HepG2 (cell line): ENCODE results near the gene NME8. TPM values are rescaled to one million over a fixed set of nuclear protein-coding genes. Genes with fewer than 3 reads are reported as not detected.

Source experiments
- FOXK2 ChIP-seq: fragments of 450-650 bp; IDR thresholded peaks from 2 replicates; pipeline ENCODE4 v1.6.1; 2016
- HNF4A ChIP-seq: sonication (generic); formaldehyde crosslinking; IDR thresholded peaks from 2 replicates; pipeline ENCODE4 v1.4.0; 2020; ENCODE audit warnings: missing genetic modification reagents
- HOXA7 ChIP-seq: sonication (generic); formaldehyde crosslinking; IDR thresholded peaks from 2 replicates; pipeline ENCODE4 v1.8.1; 2022; ENCODE audit warnings: mild to moderate bottlenecking, missing genetic modification reagents, moderate library complexity
- KMT2A ChIP-seq: sonication (generic); formaldehyde crosslinking; IDR thresholded peaks from 2 replicates; pipeline ENCODE4 v1.4.0; 2020; ENCODE audit warnings: missing genetic modification reagents
- NFKB2 ChIP-seq: sonication (generic); formaldehyde crosslinking; IDR thresholded peaks from 2 replicates; pipeline ENCODE4 v1.4.0; 2020; ENCODE audit warnings: missing genetic modification reagents, borderline replicate concordance
- NFRKB ChIP-seq: fragments of 450-650 bp; IDR thresholded peaks from 2 replicates; pipeline ENCODE4 v1.6.1; 2017
- NR2F6 ChIP-seq, 2 experiments: IDR thresholded peaks; 2 replicates each; pipeline ENCODE4 v1.6.1; 2016; ENCODE audit warnings: antibody characterized with exemption in 1 of 2, mild to moderate bottlenecking in 1 of 2
- PAF1 ChIP-seq: IDR thresholded peaks from 2 replicates; pipeline ENCODE4 v1.6.1; 2016; ENCODE audit warnings: missing genetic modification reagents, missing compliant biosample characterization
- PCBP2 ChIP-seq: fragments of 200-400 bp; formaldehyde crosslinking; optimal IDR thresholded peaks from 2 replicates; pipeline ENCODE3; 2018; ENCODE audit warnings: low read length, low read depth; ENCODE audit not compliant: poor library complexity, severe bottlenecking
- SALL2 ChIP-seq: sonication (generic); formaldehyde crosslinking; IDR thresholded peaks from 2 replicates; pipeline ENCODE4 v1.8.1; 2023; ENCODE audit warnings: mild to moderate bottlenecking, missing genetic modification reagents, inconsistent platforms
- SOX5 ChIP-seq: IDR thresholded peaks from 2 replicates; pipeline ENCODE4 v1.6.1; 2016; ENCODE audit warnings: borderline replicate concordance
- SP2 ChIP-seq: sonication (generic); formaldehyde crosslinking; IDR thresholded peaks from 2 replicates; pipeline ENCODE4 v1.5.1; 2020; ENCODE audit warnings: mild to moderate bottlenecking, missing genetic modification reagents
- TBX3 ChIP-seq: fragments of 450-650 bp; IDR thresholded peaks from 2 replicates; pipeline ENCODE4 v1.6.1; 2017; ENCODE audit warnings: antibody characterized with exemption, mild to moderate bottlenecking, inconsistent platforms, borderline replicate concordance
- TCF7L2 ChIP-seq: IDR thresholded peaks from 2 replicates; pipeline ENCODE4 v1.6.1; 2011; ENCODE audit warnings: mild to moderate bottlenecking, low read depth, low read length, moderate library complexity
- TGIF2 ChIP-seq: IDR thresholded peaks from 2 replicates; pipeline ENCODE4 v1.6.1; 2016; ENCODE audit warnings: control low read depth, missing compliant biosample characterization
- WIZ ChIP-seq: sonication (generic); formaldehyde crosslinking; IDR thresholded peaks from 2 replicates; pipeline ENCODE4 v1.5.1; 2020; ENCODE audit warnings: mild to moderate bottlenecking, missing genetic modification reagents
- ZBTB20 ChIP-seq: sonication (generic); formaldehyde crosslinking; IDR thresholded peaks from 2 replicates; pipeline ENCODE4 v1.8.1; 2023; ENCODE audit warnings: missing genetic modification reagents, low read depth, mild to moderate bottlenecking, borderline replicate concordance
- ZNF337 ChIP-seq: sonication (generic); formaldehyde crosslinking; IDR thresholded peaks from 2 replicates; pipeline ENCODE4 v1.5.1; 2020; ENCODE audit warnings: missing genetic modification reagents, low read depth, mild to moderate bottlenecking, borderline replicate concordance
- ZNF614 ChIP-seq: IDR thresholded peaks from 2 replicates; pipeline ENCODE4 v1.6.1; 2018; ENCODE audit warnings: missing biosample characterization, missing genetic modification reagents, inconsistent platforms, borderline replicate concordance
- ZNF775 ChIP-seq: sonication (generic); formaldehyde crosslinking; IDR thresholded peaks from 2 replicates; pipeline ENCODE4 v1.4.0; 2020; ENCODE audit warnings: missing genetic modification reagents, mild to moderate bottlenecking, moderate library complexity, borderline replicate concordance
- ZSCAN29 ChIP-seq: sonication (generic); formaldehyde crosslinking; conservative IDR thresholded peaks from 2 replicates; pipeline ENCODE4 v1.4.0; 2020; ENCODE audit warnings: mild to moderate bottlenecking, missing genetic modification reagents
- polyA plus RNA-seq, 8 experiments: library from polyadenylated mRNA; depleted of rRNA in 3 of 8; stranded (reverse) in 7 of 8; unstranded in 1 of 8; fragments of >200 nt; fragmentation: Illumina TruSeq in 4 of 8; extraction: Trizol in 4 of 8; gene quantifications; 2 replicates each; pipeline versions ENCODE4 v1.2.1 to v1.2.3, GENCODE V29; 2011 to 2016; ENCODE audit warnings: low read depth in 4 of 8, missing spikeins in 1 of 8, mixed read lengths in 1 of 8; ENCODE audit not compliant: insufficient read depth in 1 of 8
- total RNA-seq, 5 experiments: library from RNA; depleted of rRNA; stranded (reverse); fragments of >200 nt; fragmentation: Illumina TruSeq; extraction: Trizol; gene quantifications; 2 replicates each; pipeline ENCODE4 v1.2.3, GENCODE V29; 2016; ENCODE audit warnings: low read depth in 1 of 5
- TF ChIP-seq, protein P1 (sequence below): sonication (generic); formaldehyde crosslinking; IDR thresholded peaks from 2 replicates; pipeline ENCODE4 v1.4.0; 2020; ENCODE audit warnings: missing genetic modification reagents
- TF ChIP-seq, protein P2 (sequence below): sonication (generic); formaldehyde crosslinking; IDR thresholded peaks from 2 replicates; pipeline ENCODE4 v1.5.1; 2020; ENCODE audit warnings: mild to moderate bottlenecking, missing genetic modification reagents, moderate library complexity
- TF ChIP-seq, protein P3 (sequence below): sonication (generic); formaldehyde crosslinking; IDR thresholded peaks from 2 replicates; pipeline ENCODE4 v1.4.0; 2020; ENCODE audit warnings: missing genetic modification reagents
- TF ChIP-seq, protein P4 (sequence below): IDR thresholded peaks from 2 replicates; pipeline ENCODE4 v1.6.1; 2016; ENCODE audit warnings: mild to moderate bottlenecking

Gene NME8
- total and polyA plus RNA-seq, 2 of the 13 experiments (the other 11 are each of a cell fraction or from before 2014, with no cell fraction given), result not detected

DNA sequence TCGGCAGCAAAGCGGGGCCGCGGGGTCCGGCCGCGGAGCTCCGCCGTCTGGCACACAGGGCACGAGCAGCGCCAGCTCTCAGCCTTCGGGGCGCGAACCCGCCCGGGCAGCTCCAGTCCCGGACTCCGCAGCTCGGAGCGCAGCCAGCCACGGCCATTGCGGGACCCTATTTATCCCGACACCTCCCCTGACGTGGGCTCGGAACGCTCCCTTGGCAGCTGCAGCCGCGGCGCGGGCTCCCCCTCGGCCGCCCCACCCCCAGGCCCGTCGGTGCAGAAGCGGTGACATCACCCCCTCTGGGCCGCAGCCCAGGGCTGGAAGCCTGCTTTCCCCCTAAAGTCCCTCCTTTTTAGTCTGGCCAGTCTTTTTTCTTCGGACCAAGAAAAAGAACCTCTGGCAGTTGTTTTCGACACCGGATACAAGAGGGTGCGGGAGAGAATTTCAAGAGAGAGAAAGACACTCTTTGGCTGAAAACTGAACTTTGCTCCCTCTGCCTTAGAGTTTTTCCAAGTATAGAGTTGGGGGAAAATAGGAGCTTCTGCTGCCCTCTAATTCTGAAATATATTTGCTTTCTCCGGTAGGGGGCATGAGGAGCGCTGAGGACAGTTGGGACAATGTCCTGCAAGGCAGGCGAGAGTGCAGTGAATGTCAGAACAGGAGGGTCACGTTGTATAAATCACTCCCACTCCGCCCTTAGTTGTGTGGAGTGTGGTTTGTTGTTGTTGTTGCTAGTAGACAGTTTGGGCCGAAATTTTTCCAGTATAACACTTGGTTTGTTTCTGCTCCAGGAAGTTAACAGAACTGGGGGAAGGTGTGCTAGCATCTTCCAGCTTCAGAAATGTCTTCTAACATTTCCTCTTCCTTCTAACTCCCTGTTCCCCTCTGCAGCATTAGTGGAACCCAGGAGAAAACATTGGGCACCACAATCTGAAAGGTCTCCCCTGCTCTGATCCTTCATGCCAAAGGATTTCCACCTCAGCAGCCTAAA is 68.6 kb downstream of the NME8 start, which contains the start of gene SFRP4 (continued):
- TF ChIP-seq NFKB2 (0 out of 2 replicates have a peak, but pooled peaks have one; percentile 14), ZNF775 (CRISPR knock-in tag) (no peak), NFRKB (no peak), ZSCAN29 (CRISPR knock-in tag) (no peak), ZBTB20 (no peak), WIZ (CRISPR knock-in tag) (no peak), SP2 (CRISPR knock-in tag) (no peak), HNF4A (CRISPR knock-in tag) (peak; percentile 60), NR2F6 (IDR thresholded peaks at IDR 0.05) (no peak), NR2F6 (CRISPR knock-in tag; IDR thresholded peaks at IDR 0.05) (no peak), PCBP2 (no peak), TCF7L2 (no peak), PAF1 (no peak), TGIF2 (no peak), FOXK2 (no peak), ZNF614 (CRISPR knock-in tag) (no peak), SALL2 (peak; percentile 67; the same call in 1 of the 2 replicates), SOX5 (CRISPR knock-in tag) (no peak), KMT2A (no peak), ZNF337 (CRISPR knock-in tag) (no peak), HOXA7 (CRISPR knock-in tag) (no peak), TBX3 (no peak)
- TF ChIP-seq, protein P1, sequence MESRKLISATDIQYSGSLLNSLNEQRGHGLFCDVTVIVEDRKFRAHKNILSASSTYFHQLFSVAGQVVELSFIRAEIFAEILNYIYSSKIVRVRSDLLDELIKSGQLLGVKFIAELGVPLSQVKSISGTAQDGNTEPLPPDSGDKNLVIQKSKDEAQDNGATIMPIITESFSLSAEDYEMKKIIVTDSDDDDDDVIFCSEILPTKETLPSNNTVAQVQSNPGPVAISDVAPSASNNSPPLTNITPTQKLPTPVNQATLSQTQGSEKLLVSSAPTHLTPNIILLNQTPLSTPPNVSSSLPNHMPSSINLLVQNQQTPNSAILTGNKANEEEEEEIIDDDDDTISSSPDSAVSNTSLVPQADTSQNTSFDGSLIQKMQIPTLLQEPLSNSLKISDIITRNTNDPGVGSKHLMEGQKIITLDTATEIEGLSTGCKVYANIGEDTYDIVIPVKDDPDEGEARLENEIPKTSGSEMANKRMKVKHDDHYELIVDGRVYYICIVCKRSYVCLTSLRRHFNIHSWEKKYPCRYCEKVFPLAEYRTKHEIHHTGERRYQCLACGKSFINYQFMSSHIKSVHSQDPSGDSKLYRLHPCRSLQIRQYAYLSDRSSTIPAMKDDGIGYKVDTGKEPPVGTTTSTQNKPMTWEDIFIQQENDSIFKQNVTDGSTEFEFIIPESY (CRISPR knock-in tag), result no peak
- TF ChIP-seq, protein P2, sequence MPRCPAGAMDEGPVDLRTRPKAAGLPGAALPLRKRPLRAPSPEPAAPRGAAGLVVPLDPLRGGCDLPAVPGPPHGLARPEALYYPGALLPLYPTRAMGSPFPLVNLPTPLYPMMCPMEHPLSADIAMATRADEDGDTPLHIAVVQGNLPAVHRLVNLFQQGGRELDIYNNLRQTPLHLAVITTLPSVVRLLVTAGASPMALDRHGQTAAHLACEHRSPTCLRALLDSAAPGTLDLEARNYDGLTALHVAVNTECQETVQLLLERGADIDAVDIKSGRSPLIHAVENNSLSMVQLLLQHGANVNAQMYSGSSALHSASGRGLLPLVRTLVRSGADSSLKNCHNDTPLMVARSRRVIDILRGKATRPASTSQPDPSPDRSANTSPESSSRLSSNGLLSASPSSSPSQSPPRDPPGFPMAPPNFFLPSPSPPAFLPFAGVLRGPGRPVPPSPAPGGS (CRISPR knock-in tag), result no peak
- TF ChIP-seq, protein P3, sequence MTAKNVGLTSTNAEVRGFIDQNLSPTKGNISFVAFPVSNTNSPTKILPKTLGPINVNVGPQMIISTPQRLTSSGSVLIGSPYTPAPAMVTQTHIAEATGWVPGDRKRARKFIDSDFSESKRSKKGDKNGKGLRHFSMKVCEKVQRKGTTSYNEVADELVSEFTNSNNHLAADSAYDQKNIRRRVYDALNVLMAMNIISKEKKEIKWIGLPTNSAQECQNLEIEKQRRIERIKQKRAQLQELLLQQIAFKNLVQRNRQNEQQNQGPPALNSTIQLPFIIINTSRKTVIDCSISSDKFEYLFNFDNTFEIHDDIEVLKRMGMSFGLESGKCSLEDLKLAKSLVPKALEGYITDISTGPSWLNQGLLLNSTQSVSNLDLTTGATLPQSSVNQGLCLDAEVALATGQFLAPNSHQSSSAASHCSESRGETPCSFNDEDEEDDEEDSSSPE (CRISPR knock-in tag), result no peak
- TF ChIP-seq, protein P4, sequence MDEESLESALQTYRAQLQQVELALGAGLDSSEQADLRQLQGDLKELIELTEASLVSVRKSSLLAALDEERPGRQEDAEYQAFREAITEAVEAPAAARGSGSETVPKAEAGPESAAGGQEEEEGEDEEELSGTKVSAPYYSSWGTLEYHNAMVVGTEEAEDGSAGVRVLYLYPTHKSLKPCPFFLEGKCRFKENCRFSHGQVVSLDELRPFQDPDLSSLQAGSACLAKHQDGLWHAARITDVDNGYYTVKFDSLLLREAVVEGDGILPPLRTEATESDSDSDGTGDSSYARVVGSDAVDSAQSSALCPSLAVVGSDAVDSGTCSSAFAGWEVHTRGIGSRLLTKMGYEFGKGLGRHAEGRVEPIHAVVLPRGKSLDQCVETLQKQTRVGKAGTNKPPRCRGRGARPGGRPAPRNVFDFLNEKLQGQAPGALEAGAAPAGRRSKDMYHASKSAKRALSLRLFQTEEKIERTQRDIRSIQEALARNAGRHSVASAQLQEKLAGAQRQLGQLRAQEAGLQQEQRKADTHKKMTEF (CRISPR knock-in tag), result peak; percentile 53; the same call in 1 of the 2 replicates
